Brain microvascular endothelial cell (primary cell): Measurements from ENCODE around the gene RNF141.

ENCODE experiments used
- DNase-seq: peaks from one replicate; pipeline ENCODE4 v3.0.0-alpha.2; 2020
- H3K27ac ChIP-seq: fragments of 250-450 bp; sonication (Bioruptor Pico); 2 replicates; pipeline ENCODE4 v1.5.1; 2020; ENCODE audit warnings: mild to moderate bottlenecking, moderate library complexity
- H3K27me3 ChIP-seq: fragments of 250-450 bp; sonication (Bioruptor Pico); replicated peaks from 2 replicates; pipeline ENCODE4 v1.5.1; 2020; ENCODE audit warnings: mild to moderate bottlenecking
- H3K36me3 ChIP-seq: fragments of 250-450 bp; sonication (Bioruptor Pico); replicated peaks from 2 replicates; pipeline ENCODE4 v1.5.1; 2020; ENCODE audit warnings: mild to moderate bottlenecking
- H3K4me3 ChIP-seq: 2 replicates; pipeline ENCODE4 v1.5.1; 2011; ENCODE audit warnings: low read depth, mild to moderate bottlenecking, control low read depth, low read length, moderate library complexity
- in situ Hi-C: cut with HindIII; loops from 2 replicates; pipeline ENCODE4 v1.10.0; 2017; ENCODE audit warnings: low sequenced_read_pairs, low pct_ligation_motif_present
- TF ChIP-seq, protein P1 (sequence below): IDR thresholded peaks from 2 replicates; pipeline ENCODE4 v1.5.1; 2011; ENCODE audit warnings: low read depth, mild to moderate bottlenecking, moderate library complexity, low read length, control low read depth, inconsistent platforms; ENCODE audit errors: missing control alignments

RNF141 gene

DNA sequence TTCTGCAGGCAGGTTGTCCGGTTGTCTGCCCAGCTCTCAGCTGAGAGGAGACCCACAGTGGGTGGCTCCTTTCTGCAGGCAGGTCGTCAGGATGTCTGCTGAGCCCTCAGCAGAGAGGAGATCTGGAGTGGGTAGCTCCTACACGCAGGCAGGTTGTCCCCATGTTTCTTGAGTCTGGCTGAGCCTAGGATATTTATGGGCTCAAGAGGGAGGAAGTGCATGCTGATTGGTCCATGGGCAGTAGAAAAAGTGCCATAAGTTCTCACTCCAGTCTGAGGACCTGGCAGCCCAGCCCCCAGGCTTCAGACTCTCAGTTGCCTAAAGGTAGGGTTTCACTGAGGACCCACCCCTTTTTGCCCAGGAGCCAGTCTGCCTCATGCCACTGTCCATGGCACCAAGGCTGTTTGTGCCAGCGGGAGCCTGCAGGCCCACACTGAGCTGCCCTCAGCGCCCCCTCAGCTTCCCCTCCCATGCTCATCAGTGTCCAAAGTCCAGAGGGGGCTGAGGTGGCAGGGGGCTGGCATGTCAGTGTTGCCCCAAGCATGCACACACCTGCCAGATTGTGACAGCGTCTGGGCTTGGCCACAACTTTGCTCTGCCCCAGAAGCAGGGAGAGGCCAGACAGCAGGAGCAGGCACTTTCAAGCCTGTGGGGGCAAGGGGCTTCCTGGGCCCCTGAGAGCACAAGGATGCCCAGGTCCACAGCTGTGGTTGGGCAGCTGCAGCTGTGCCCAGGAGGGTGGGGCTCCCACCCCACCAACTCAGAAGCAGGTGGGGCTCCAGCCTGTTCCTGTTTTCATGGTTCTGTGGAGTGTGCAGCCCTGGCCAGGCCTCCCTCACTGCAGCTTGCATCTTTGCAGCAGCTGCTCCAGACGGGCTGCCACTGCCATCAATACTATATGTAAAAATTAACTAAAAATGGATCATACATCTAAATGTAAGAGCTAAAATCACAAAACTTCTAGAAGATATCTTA is 3.8 kb upstream of the RNF141 start:
- TF ChIP-seq, protein P1, sequence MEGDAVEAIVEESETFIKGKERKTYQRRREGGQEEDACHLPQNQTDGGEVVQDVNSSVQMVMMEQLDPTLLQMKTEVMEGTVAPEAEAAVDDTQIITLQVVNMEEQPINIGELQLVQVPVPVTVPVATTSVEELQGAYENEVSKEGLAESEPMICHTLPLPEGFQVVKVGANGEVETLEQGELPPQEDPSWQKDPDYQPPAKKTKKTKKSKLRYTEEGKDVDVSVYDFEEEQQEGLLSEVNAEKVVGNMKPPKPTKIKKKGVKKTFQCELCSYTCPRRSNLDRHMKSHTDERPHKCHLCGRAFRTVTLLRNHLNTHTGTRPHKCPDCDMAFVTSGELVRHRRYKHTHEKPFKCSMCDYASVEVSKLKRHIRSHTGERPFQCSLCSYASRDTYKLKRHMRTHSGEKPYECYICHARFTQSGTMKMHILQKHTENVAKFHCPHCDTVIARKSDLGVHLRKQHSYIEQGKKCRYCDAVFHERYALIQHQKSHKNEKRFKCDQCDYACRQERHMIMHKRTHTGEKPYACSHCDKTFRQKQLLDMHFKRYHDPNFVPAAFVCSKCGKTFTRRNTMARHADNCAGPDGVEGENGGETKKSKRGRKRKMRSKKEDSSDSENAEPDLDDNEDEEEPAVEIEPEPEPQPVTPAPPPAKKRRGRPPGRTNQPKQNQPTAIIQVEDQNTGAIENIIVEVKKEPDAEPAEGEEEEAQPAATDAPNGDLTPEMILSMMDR: no peak
- Histone ChIP-seq H3K27ac (no peak overlapping the region), H3K27me3 (no peaks in the 10 kb centered on the region), H3K4me3 (no peak overlapping the region), H3K36me3 (no peaks in the 10 kb centered on the region)
- no peak for DNase-seq
- in situ Hi-C loops: no loop called here

DNA sequence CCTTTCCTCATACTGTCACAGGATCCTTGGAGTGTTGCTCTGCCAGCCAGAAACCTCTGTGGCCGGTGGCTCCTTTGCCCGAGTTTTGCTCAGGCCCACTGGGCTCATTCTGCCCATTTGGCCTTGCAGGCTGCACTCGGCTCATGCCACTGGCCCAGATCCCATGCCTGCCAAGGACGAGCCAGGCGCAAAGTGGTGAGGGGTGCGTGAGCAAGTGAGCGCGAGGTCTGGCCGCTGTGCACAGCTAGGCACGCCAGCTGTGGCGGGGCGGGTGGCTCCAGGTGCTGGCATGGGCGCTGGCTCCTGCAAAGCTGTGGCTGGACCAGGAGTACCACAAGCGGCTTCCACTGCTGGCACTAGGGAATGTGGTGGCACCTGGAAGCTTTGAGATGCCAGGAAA is 2.8 kb upstream of the RNF141 start:
- in situ Hi-C loops: no loop called here
- no peaks in the 10 kb centered on the region for H3K27me3 ChIP-seq
- H3K27ac ChIP-seq: no peak overlapping the region
- no peak overlapping the region for H3K4me3 ChIP-seq
- no peak for DNase-seq
- TF ChIP-seq, protein P1: no peak
- no peaks in the 10 kb centered on the region for H3K36me3 ChIP-seq

DNA sequence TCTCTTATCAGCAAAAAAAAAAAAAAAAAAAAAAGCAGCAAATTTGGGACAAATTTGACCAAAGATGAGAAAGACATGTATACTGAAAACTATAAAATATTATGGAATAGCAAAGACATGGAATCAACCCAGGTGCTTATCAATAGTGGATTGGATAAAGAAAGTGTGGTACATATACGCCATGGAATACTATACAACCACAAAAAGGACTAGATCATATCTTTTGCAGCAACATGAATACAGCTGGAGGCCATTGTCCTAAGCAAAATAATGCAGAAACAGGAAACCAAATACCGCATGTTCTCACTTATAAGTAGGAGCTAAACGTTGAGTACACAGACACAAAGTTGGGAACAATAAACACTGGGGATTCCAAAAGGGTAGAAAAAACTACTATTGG is 1.8 kb upstream of the RNF141 start:
- DNase-seq: no peak
- in situ Hi-C loops: no loop called here
- no peak overlapping the region for H3K27ac ChIP-seq
- TF ChIP-seq, protein P1: no peak
- no peak overlapping the region for H3K4me3 ChIP-seq
- no peaks in the 10 kb centered on the region for H3K27me3 ChIP-seq
- H3K36me3 ChIP-seq: no peaks in the 10 kb centered on the region

DNA sequence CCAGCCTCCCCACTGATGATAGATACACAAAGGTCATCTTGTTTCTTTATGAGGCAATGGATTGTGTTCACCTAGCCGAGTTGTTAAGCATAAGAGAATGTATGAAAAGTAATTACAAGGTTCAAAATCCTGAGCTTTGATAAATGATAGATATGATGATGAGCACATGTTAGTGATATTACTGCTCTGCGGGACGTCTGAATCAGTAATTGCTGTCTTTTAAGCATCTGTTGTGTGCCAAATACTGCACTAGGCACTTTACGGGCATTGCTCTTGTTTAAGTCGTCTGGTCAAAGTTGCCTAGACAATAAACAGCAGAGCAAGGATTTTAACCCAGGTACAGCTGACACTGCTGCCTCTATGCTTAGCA is 559 bp upstream of the RNF141 start:
- in situ Hi-C loops: no loop called here
- Histone ChIP-seq H3K36me3 (no peaks in the 10 kb centered on the region), H3K4me3 (peak overlapping the region; percentile 84), H3K27ac (no peak overlapping the region), H3K27me3 (no peaks in the 10 kb centered on the region)
- DNase-seq: no peak
- TF ChIP-seq, protein P1: no peak

DNA sequence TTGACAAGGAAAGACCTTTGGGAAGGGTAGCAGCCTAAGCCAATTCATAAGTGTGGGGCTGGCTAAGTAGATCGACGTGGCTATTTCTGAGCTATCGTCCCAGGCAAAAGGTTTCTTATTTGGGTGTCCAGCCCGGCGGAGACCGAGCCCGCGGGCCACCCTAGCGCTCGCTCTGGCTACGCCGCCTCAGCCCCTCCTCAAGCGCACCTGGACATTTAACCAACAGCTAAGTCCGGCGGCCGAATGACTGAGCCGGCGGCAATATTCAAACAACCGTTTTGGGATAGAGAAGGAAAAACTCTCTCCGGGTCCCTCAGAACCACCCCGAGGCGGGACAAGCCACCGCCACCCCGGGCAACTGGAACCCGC is 457 bp downstream of the RNF141 start:
- peak overlapping the region; percentile 84 for H3K4me3 ChIP-seq
- TF ChIP-seq, protein P1: no peak
- H3K27me3 ChIP-seq: no peaks in the 10 kb centered on the region
- in situ Hi-C loops: no loop called here
- H3K36me3 ChIP-seq: no peaks in the 10 kb centered on the region
- peak overlapping the region; percentile 48 for H3K27ac ChIP-seq
- DNase-seq: peak; percentile 13
